Heart right ventricle (tissue), 16 donors: ENCODE measurements around the gene ARFGAP3. TPM values are rescaled to one million over a fixed set of nuclear protein-coding genes. Genes with fewer than 3 reads are reported as not detected.

Source experiments
- ATAC-seq, 8 donors: fragments of 200-7000 bp; cut with Tn5 transposase; one replicate each; pipeline ENCODE4 v1.9.1; 2020; ENCODE audit warnings: mild to moderate bottlenecking in 8 of 8, moderate library complexity in 8 of 8, moderate number of reproducible peaks in 1 of 8
- DNase-seq, 2 donors: peaks; one replicate each; pipeline ENCODE4 v3.0.0-alpha.2; 2020
- H3K27ac ChIP-seq, 10 donors: fragments of 200-600 bp; sonication (generic) in 2 of 10; one replicate each; pipeline versions ENCODE4 v1.5.0 to v1.8.0; 2020 to 2022; ENCODE audit warnings: mild to moderate bottlenecking in 3 of 10
- H3K27me3 ChIP-seq, 7 donors: fragments of 200-600 bp; one replicate each; pipeline ENCODE4 v1.8.0; 2021 to 2022; ENCODE audit warnings: mild to moderate bottlenecking in 2 of 7
- H3K36me3 ChIP-seq, 9 donors: fragments of 200-600 bp; sonication (generic) in 1 of 9; one replicate each; pipeline versions ENCODE4 v1.5.0 to v1.8.0; 2020 to 2022; ENCODE audit warnings: mild to moderate bottlenecking in 2 of 9
- H3K4me1 ChIP-seq, 9 donors: fragments of 200-600 bp; sonication (generic) in 1 of 9; one replicate each; pipeline versions ENCODE4 v1.5.0 to v1.8.0; 2020 to 2022; ENCODE audit warnings: mild to moderate bottlenecking in 4 of 9
- H3K4me3 ChIP-seq, 10 donors: fragments of 200-600 bp; sonication (generic) in 2 of 10; one replicate each; pipeline versions ENCODE4 v1.5.0 to v1.8.0; 2020 to 2022; ENCODE audit warnings: mild to moderate bottlenecking in 7 of 10, moderate library complexity in 2 of 10
- H3K9me3 ChIP-seq, 11 donors: fragments of 200-600 bp in 10 of 11; sonication (generic) in 2 of 11; one replicate each; pipeline versions ENCODE4 v1.5.0 to v1.8.0; 2013 to 2022; ENCODE audit warnings: mild to moderate bottlenecking in 2 of 11, control low read depth in 1 of 11, moderate library complexity in 1 of 11
- CTCF ChIP-seq, 9 donors: fragments of 200-600 bp; sonication (generic) in 2 of 9; IDR thresholded peaks; one replicate each; pipeline versions ENCODE4 v1.5.0 to v1.8.0; 2021 to 2022; ENCODE audit warnings: antibody characterized with exemption in 9 of 9, mild to moderate bottlenecking in 5 of 9, moderate library complexity in 1 of 9
- WGBS, 2 donors: extraction: QIAGEN DNeasy Blood & Tissue Kit; methylation state at CpG; one replicate each; pipeline ENCODE4 v1.1.7; 2013; ENCODE audit warnings: inconsistent platforms in 1 of 2; 5-methylcytosine and 5-hydroxymethylcytosine counted together
- intact Hi-C, 10 donors: fragments of 100-400 bp; cut with DNase I; formaldehyde crosslinking; loops; one replicate each; pipeline versions ENCODE4 v1.11.1 to v1.14.2; 2022
- polyA plus RNA-seq, 2 donors: library from polyadenylated mRNA; stranded (reverse); fragments of 200-250 nt; gene quantifications; one replicate each; pipeline ENCODE4 v1.2.3, GENCODE V29; 2013
- total RNA-seq, 10 donors: library from RNA; stranded (reverse); fragmentation: NEBNext Ultra II Directional in 3 of 10; extraction: Animal tissue kit (Norgen Biotek cat#: 25700) in 3 of 10; gene quantifications; one replicate each; pipeline versions ENCODE4 v1.2.1 to v1.2.4, GENCODE V29; 2021 to 2023
- donor health status: Arrhythmogenic right ventricular cardiomyopathy.
- donor health status: ischemic (EF 13 %, LVEDD 7.1; RV severe dilation, severe dysfunction).
- donor health status: healthy with polysubstance abuse.
- donor health status: DM: no; HTN: yes; CAD: no.
- donor health status: DM: no; HTN: no; CAD: no.
- donor health status: ischemic (EF 25% LVEDD 6.9; RV normal size, moderate dysfunction).
- donor health status: ischemic (EF 25% LVEDD 5.7; RV mildly dilated, moderate dysfunction).
- donor health status: healthy.
- donor health status: DM: yes; HTN: yes; CAD: no.
- donor health status: Ischemic cardiomyopathy.
- donor health status: ischemic (EF 35%, LVEDD 5.7; RV mildly dilated, moderate dysfunction).
- donor health status: nonischemic (EF 11% LVEDD 7.7; RV severe dilation, severe dysfunction).
- donor health status: DM: yes; HTN: yes; CAD: no.
- donor health status: PGD.
- donor health status: ischemic (EF 29% LVEDD 5.4; RV normal size, mild dysfunction).
- donor health status: nonischemic (EF 23%, LVEDD 6.1; RV moderate dilation, normal function).

Gene ARFGAP3
- total and polyA plus RNA-seq, 12 donors: 10.6 to 29.4 (median 23.2) TPM

DNA sequence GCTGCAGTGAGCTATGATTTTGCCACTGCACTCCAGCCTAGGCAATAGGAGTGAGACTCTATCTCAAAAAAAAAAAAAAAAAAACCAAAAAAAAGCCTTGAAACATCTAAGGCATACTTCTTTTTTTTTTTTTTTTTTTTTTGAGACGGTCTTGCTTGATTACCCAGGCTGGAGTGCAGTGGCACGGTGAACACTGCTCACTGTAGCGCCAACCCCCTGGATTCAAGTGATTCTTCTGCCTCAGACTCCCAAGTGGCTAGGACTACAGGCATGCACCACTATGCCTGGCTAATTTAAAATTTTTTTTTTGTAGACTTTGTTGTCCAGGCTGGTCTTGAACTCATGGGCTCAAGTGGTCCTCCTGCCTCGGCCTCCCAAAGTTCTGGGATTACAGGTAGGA lies 19.5 kb downstream of the ARFGAP3 start:
- Histone ChIP-seq H3K36me3 (peaks cover 0 to 100% (median 51%) of the 10 kb centered on the region in 9 donors), H3K27me3 (no peaks in the 10 kb centered on the region), H3K27ac (no peak overlapping the region), H3K9me3 (no peaks in the 10 kb centered on the region), H3K4me1 (no peaks in the 10 kb centered on the region), H3K4me3 (no peak overlapping the region)
- intact Hi-C loops: no loop called here
- WGBS, 2 donors: 91 to 92% methylated on average over 4 of the region's 4 CpGs
- DNase-seq (no peak), ATAC-seq (no peak)
- no peak for TF ChIP-seq CTCF (IDR thresholded peaks at IDR 0.05)

DNA sequence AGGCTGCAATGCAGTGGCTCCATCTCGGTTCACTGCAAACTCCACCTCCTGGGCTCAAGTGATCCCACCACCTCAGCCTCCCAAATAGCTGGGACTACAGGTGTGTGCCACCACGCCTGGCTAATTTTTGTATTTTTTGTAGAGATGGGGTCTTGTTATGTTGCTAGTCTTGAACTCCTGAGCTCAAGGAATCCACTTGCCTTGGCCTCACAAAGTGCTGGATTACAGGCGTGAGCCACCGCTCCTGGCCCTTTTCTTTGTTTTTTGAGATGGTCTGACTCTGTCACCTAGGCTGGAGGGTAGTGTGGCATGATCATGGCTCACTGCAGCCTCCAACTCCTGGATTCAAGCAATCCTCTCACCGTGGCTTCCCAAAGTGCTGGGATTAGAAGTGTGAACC lies 21.0 kb downstream of the ARFGAP3 start:
- intact Hi-C loops: no loop called here
- DNase-seq (no peak), ATAC-seq (no peak)
- Histone ChIP-seq H3K27ac (no peak overlapping the region), H3K4me1 (no peaks in the 10 kb centered on the region), H3K9me3 (no peaks in the 10 kb centered on the region), H3K36me3 (peaks cover 0 to 100% (median 65%) of the 10 kb centered on the region in 9 donors), H3K27me3 (no peaks in the 10 kb centered on the region), H3K4me3 (no peak overlapping the region)
- WGBS, 2 donors: 96 to 99% methylated on average over 5 of the region's 5 CpGs
- no peak for TF ChIP-seq CTCF (IDR thresholded peaks at IDR 0.05)

DNA sequence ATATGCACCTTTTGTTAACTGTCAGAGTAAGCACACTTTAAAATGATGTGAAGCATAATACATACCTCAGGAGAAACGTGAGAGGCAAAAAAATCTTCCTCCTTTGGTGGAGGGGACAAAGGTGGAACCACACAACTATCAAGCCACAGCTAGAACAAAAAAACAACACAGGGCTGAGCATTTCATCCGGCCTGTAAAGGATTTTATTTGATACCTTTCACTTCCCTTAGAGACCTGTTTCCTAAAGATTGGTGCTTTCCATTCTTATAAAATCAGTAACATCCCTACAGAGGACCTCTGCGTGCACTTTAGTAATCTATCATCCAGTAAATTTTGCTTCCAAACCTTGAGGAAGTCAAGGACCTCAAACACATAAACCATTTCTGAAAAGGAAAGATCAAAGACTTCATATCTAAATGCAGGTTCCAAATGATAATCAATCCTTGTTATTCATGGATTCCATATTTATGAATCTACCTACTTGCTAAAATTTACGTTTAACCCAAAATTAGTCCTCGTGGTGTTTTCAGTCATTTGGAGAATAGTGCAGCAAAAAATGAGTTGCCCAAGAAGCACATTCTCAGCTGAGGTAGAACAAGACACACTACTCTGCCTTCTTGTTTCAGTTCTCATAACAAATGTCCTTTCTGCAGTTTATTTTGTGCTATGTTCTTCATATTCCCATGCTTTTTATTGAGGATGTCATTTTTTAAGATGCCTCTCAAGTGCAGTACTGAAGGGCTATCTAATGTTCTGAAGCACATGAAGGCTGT lies 22.7 kb downstream of the ARFGAP3 start:
- Histone ChIP-seq H3K27me3 (no peaks in the 10 kb centered on the region), H3K27ac (no peak overlapping the region), H3K9me3 (no peaks in the 10 kb centered on the region), H3K4me3 (no peak overlapping the region), H3K36me3 (peaks cover 0 to 100% (median 63%) of the 10 kb centered on the region in 9 donors), H3K4me1 (no peaks in the 10 kb centered on the region)
- ATAC-seq (no peak), DNase-seq (no peak)
- no peak for TF ChIP-seq CTCF (IDR thresholded peaks at IDR 0.05)
- intact Hi-C loops: no loop called here
- WGBS, 2 donors: 86 to 90% methylated on average over 5 of the region's 5 CpGs

DNA sequence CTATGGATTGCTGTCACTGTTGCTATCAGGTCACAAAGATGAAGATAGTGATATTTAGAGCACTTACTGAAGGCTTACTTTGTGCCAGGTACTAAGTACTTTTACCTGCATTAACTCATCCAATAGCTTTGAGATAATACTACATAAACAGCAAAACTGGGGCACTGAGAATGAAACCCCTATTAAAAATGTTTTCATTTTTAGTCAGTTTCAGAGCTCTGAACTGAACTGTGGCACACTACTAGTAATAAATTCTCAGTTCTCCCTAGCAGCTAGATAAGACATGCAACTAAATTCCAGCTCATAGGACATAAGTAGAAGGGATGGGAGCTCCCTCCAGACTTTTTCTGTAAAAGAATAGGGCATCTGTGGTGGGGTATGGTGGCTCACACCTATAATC lies 24.0 kb downstream of the ARFGAP3 start:
- no peak for TF ChIP-seq CTCF (IDR thresholded peaks at IDR 0.05)
- DNase-seq: no peak
- no peak overlapping the region for H3K27ac ChIP-seq
- H3K4me3 ChIP-seq: no peak overlapping the region
- no peaks in the 10 kb centered on the region for H3K4me1 ChIP-seq
- no peaks in the 10 kb centered on the region for H3K27me3 ChIP-seq
- no peak for ATAC-seq
- intact Hi-C loops: no loop called here
- H3K9me3 ChIP-seq: no peaks in the 10 kb centered on the region
- H3K36me3 ChIP-seq: peaks cover 0 to 100% (median 73%) of the 10 kb centered on the region in 9 donors
